GM20000 (cell line): ENCODE data around the gene EEF2.
"Not testable (repeated sequence)": the region's sequence is repeated elsewhere in the genome, so short reads cannot be mapped to it uniquely, and the experiment has no call there.

Source experiments
- DNase-seq: peaks from one replicate; pipeline ENCODE4 v3.0.0; 2012; ENCODE audit warnings: low spot score
- TF ChIP-seq, protein P1 (sequence below): IDR thresholded peaks from 2 replicates; pipeline ENCODE4 v1.5.1; 2012; ENCODE audit warnings: mild to moderate bottlenecking, control low read depth; ENCODE audit errors: extremely low read depth, missing control alignments

EEF2 gene

DNA sequence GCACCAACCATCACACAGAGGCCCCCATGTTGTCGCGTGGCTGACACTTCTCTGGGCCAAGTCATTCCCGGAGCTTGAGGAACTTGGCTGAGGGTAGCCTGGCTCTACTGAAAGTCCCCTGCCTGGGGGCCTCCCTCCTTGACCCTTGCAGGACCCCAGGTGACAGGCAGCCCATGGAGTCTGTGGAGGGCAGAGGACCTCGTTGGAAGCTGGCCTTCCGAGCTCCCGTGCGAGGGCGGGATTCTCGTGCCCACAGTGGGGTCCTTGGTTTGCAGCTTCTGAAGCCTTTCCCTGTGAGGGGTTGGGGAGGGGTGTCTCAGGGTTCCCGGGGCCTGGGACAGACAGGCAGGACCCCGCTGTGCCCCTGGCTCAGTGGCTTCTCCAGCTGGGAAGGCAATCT lies 36.0 kb downstream of the EEF2 start:
- no peak for DNase-seq
- TF ChIP-seq, protein P1, sequence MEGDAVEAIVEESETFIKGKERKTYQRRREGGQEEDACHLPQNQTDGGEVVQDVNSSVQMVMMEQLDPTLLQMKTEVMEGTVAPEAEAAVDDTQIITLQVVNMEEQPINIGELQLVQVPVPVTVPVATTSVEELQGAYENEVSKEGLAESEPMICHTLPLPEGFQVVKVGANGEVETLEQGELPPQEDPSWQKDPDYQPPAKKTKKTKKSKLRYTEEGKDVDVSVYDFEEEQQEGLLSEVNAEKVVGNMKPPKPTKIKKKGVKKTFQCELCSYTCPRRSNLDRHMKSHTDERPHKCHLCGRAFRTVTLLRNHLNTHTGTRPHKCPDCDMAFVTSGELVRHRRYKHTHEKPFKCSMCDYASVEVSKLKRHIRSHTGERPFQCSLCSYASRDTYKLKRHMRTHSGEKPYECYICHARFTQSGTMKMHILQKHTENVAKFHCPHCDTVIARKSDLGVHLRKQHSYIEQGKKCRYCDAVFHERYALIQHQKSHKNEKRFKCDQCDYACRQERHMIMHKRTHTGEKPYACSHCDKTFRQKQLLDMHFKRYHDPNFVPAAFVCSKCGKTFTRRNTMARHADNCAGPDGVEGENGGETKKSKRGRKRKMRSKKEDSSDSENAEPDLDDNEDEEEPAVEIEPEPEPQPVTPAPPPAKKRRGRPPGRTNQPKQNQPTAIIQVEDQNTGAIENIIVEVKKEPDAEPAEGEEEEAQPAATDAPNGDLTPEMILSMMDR = no peak

GRCh38 chr19:3947316-3947933 lies 37.8 kb downstream of the EEF2 start:
- not testable (repeated sequence) for DNase-seq

- no peak for DNase-seq
- TF ChIP-seq, protein P1 = no peak
Measured at GRCh38 chr19:3945838-3946237, 39.4 kb downstream of the EEF2 start.

DNA sequence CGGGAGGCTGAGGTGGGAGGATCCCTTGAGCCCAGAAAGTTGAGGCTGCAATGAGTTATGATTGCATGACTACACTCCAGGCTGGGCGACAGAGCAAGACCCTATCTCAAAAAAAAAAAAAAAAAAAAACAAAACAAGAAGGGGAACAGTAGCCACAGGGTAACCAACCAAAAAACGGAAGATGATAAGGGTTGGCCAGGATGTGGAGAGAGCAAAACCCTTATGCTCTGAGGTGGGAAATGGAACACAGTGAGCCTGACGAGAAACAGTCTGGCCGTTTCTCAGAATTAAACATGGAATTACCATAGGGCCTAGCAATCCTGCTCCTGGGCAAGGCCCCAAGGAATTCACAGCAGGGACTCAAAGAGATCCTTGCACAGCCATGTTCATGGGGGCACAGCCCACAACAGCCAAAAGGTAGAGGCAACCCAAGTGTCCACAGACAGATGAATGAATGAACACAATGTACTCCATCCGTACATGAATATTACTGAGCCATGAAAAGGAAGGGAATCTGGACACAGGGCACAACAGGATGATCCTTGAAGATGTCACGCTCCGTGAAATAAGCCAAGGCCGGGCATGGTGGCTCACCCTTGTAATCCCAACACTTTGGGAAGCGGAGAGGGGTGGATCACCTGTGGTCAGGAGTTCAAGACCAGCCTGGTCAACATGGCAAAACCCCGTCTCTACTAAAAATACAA lies 41.1 kb downstream of the EEF2 start:
- DNase-seq = no peak
- TF ChIP-seq, protein P1 = no peak

DNA sequence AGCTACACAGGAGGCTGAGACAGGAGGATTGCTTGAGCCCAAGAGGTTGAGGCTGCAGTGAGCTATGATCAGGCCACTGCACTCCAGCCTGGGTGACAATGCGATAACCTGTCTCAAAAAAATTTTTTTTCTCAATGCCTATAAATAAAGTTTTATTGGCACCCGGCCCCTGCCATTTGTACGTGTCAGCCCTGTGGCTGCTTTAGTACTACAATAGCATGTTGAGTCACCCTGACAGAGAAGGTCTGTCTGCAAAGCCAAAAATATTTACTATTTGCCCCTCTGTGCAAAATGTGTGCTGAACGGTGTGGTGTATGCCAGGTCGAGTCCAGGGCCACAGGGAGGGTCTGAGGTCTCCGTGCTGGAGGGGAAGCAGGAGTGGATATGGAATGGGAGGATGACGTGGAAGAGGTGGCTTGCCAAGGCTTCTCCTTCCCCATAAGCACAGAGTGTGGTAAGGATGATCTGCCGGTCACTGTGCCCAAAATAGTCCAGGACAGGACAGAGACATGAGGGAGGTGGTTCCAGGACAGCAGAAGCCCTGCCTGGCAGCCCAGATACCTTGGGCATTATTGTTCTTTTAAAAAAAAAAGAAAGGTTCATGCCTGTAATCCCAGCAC lies 42.4 kb downstream of the EEF2 start:
- DNase-seq = no peak
- TF ChIP-seq, protein P1 = no peak

DNA sequence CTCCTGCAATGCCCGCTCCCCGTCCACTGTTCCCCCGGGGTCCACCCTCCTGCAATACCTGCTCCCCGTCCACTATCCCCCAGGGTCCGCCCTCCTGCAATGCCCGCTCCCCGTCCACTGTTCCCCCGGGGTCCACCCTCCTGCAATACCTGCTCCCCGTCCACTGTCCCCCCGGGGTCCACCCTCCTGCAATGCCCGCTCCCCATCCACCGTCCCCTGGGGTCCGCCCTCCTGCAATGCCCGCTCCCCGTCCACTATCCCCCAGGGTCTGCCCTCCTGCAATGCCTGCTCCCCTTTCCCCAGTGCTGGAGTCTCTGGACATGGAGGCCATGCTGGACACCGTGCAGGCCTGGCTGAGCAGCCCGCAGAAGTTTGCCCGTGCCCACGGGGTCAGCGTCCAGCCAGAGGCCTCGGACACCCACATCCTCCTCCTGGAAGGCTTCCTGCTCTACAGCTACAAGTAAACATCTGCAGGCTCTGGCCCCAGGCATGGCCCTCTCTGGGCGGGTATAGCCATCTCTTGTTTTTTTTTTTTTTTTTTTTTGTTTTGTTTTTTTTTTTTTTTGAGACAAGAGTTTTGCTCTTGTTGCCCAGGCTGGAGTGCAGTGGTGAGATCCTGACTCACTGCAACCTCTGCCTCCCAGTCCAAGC lies 46.8 kb downstream of the EEF2 start:
- not testable (repeated sequence) for DNase-seq

DNA sequence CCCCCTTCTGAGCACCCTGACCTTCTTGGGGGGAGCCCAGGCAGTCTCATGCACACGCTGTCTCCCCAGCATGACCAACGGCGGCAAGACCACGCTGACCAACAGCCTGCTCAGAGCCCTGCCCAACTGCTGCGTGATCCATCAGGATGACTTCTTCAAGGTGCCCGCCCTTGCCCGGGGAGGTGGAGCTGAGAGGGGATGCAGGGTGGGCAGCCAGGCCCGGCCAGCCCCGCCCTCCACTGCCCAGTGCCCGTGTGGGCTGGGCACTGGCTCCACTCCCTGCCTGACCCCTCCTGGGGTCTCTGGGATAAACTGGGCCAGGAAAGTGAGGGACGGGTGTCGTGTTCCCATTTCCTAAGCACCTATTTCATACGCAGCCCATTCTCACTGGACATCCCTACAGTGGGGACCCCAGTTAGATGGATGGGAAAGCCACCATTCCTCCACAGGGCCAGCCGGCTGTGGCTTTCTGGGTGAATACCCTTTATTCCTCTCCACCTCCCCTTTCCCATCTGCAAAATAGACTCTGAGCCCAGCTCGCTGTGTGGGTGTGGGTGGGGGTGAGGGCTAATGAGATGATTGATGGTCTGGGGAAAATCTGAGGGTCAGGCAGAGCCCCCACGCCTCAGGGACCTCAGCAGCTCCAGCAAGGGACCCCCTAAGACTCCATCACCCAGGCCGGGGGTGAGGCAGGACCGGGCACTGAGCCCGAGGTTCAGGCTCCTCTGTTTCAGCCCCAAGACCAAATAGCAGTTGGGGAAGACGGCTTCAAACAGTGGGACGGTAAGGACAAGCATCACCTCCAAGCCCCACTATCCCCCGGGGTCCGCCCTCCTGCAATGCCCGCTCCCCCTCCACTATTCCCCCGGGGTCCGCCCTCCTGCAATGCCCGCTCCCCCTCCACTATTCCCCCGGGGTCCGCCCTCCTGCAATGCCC lies 48.5 kb downstream of the EEF2 start:
- DNase-seq = no peak
- TF ChIP-seq, protein P1 = no peak
